Panc1 (cell line): ENCODE results near the gene NXPE3. TPM values are rescaled to one million over a fixed set of nuclear protein-coding genes. Genes with fewer than 3 reads are reported as not detected.

ENCODE experiments used
- ATAC-seq: fragments of 200-7000 bp; cut with Tn5 transposase; 2 replicates; pipeline ENCODE4 v1.9.1; 2020; ENCODE audit warnings: mild to moderate bottlenecking, moderate library complexity
- BruUV-seq: library from RNA; stranded (reverse); fragments of 400-500 nt; replicated peaks from 2 replicates; lab custom pipeline; 2021; lab: Mats Ljungman, UMichigan
- CTCF ChIA-PET: fragments of 300-600 bp; sonication (Branson Sonifier 250); formaldehyde crosslinking; loops from one replicate; lab custom pipeline; 2022; ENCODE audit warnings: antibody characterized with exemption; lab: Charles Lee
- POLR2A ChIA-PET: fragments of 300-600 bp; sonication (Branson Sonifier 250); formaldehyde crosslinking; loops from one replicate; lab custom pipeline; 2022; ENCODE audit warnings: antibody characterized with exemption; lab: Charles Lee
- DNase-seq: peaks from one replicate; pipeline ENCODE4 v3.0.0-alpha.2; 2010; ENCODE audit warnings: low read depth, low spot score
- H3K27ac ChIP-seq: 2 replicates; pipeline ENCODE4 v1.5.1; 2011; ENCODE audit warnings: mild to moderate bottlenecking, low read length, inconsistent platforms
- H3K27me3 ChIP-seq: fragments of 200-500 bp; sonication (Bioruptor generic); 2 replicates; pipeline ENCODE4 v1.6.0; 2014; ENCODE audit warnings: low read length, inconsistent platforms; ENCODE audit not compliant: control insufficient read depth, insufficient read depth
- H3K36me3 ChIP-seq: fragments of 200-500 bp; sonication (Bioruptor generic); 2 replicates; pipeline ENCODE4 v1.5.1; 2014; ENCODE audit warnings: inconsistent platforms, mild to moderate bottlenecking, low read length, moderate library complexity; ENCODE audit not compliant: control insufficient read depth, insufficient read depth
- H3K4me1 ChIP-seq: 2 replicates; pipeline ENCODE4 v1.5.1; 2011; ENCODE audit warnings: inconsistent platforms, mild to moderate bottlenecking, low read length, moderate library complexity; ENCODE audit not compliant: control insufficient read depth, insufficient read depth
- H3K4me3 ChIP-seq, 2 experiments: 2 replicates each; pipeline ENCODE4 v1.5.1; 2011 to 2012; ENCODE audit warnings: low read depth in 2 of 2, low read length in 2 of 2, mild to moderate bottlenecking in 2 of 2, inconsistent platforms in 1 of 2, moderate library complexity in 1 of 2
- H3K9me3 ChIP-seq: fragments of 200-500 bp; sonication (Bioruptor generic); 2 replicates; pipeline ENCODE4 v1.5.1; 2014; ENCODE audit warnings: low read depth, mild to moderate bottlenecking, inconsistent platforms, low read length, moderate library complexity; ENCODE audit not compliant: control insufficient read depth, insufficient read depth
- CTCF ChIP-seq: fragments of 450-650 bp; IDR thresholded peaks from 2 replicates; pipeline ENCODE4 v1.5.1; 2017; ENCODE audit warnings: mild to moderate bottlenecking
- POLR2AphosphoS5 ChIP-seq: IDR thresholded peaks from 2 replicates; pipeline ENCODE4 v1.6.1; 2012; ENCODE audit warnings: mild to moderate bottlenecking, low read depth, low read length, moderate library complexity
- REST ChIP-seq, 2 experiments: IDR thresholded peaks; 2 replicates each; pipeline ENCODE4 v1.6.1; 2011 to 2012; ENCODE audit warnings: low read depth in 2 of 2, control low read depth in 1 of 2, low read length in 1 of 2, mild to moderate bottlenecking in 1 of 2, moderate library complexity in 1 of 2; ENCODE audit not compliant: insufficient read depth in 1 of 2
- SIN3A ChIP-seq: IDR thresholded peaks from 2 replicates; pipeline ENCODE4 v1.6.1; 2012; ENCODE audit warnings: low read depth, mild to moderate bottlenecking, low read length, moderate library complexity, borderline replicate concordance; ENCODE audit not compliant: insufficient read depth
- TCF7L2 ChIP-seq: IDR thresholded peaks from 2 replicates; pipeline ENCODE4 v1.6.1; 2011; ENCODE audit warnings: mild to moderate bottlenecking, low read depth, low read length, inconsistent platforms
- in situ Hi-C: cut with HindIII; loops from 2 replicates; pipeline ENCODE4 v1.10.0; 2016; ENCODE audit warnings: low sequenced_read_pairs, low pct_unique_long_range_greater_than_20kb
- intact Hi-C: fragments of 100-400 bp; cut with micrococcal nuclease; formaldehyde crosslinking; loops from one replicate; pipeline ENCODE4 v1.10.0; 2022; ENCODE audit not compliant: unreplicated experiment
- total RNA-seq: library from RNA; stranded (reverse); gene quantifications from one replicate; pipeline ENCODE4 v1.2.1, GENCODE V29; 2021; ENCODE audit not compliant: unreplicated experiment

NXPE3 gene
- total RNA-seq, 1 experiment from 2014 or later, result 30.4 TPM

- ChIA-PET POLR2A (no interaction called here), CTCF (no interaction called here)
- Histone ChIP-seq H3K36me3 (no peaks in the 10 kb centered on the region), H3K4me3 (no peak overlapping the region), H3K27ac (no peak overlapping the region; the same call in 1 of the 2 replicates), H3K27me3 (no peaks in the 10 kb centered on the region), H3K9me3 (no peaks in the 10 kb centered on the region), H3K4me1 (peaks cover 10% of the 10 kb centered on the region)
- no TSS peak for BruUV-seq
- in situ Hi-C loops (no loop called here), intact Hi-C loops (no loop called here)
- ATAC-seq, result no peak
- no peak for DNase-seq
- TF ChIP-seq POLR2AphosphoS5 (no peak), SIN3A (no peak)
These were observed 54.5 kb downstream of the NXPE3 start for GRCh38 chr3:101833446-101833974.

DNA sequence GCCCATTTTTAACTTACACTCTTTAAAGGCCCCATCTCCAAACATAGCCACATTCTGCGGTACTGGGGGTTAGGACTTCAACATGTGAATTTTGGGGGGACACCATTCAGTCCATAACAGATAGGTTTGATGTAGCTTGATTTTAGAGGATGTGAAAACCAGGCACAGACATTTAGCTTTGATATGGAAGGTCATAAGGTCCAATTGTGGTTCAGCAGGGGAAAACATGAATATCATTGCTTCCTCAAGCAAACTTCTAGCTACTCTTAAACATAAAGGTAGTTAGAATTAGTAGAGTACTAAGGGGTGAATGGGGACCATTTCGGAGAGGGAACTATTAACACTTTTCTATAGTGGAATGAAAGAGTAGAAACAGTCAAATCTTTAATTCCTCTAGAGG lies 56.7 kb downstream of the NXPE3 start:
- CTCF ChIA-PET, result no interaction called here
- in situ Hi-C loops, result no loop called here

More for the DNA sequence above, 56.7 kb downstream of the NXPE3 start:
- H3K27me3 ChIP-seq, result no peaks in the 10 kb centered on the region
- POLR2A ChIA-PET, result interaction anchor here (0.8 kb wide), 1 partner anchor 14 kb away, joined by 3 read pairs; no protein-coding TSS in a partner anchor
- intact Hi-C loops, result no loop called here
- no peaks in the 10 kb centered on the region for H3K36me3 ChIP-seq
- ATAC-seq, result no peak
- no peaks in the 10 kb centered on the region for H3K9me3 ChIP-seq
- no peak overlapping the region for H3K4me3 ChIP-seq
- no peak for DNase-seq
- TF ChIP-seq TCF7L2 (no peak), CTCF (no peak), REST (IDR thresholded peaks at IDR 0.05; ENCODE audit: insufficient read depth in 1 of 2, low read depth in 2 of 2, low read length in 1 of 2) (no peak), POLR2AphosphoS5 (no peak), SIN3A (no peak)
- no peak overlapping the region for H3K27ac ChIP-seq
- BruUV-seq, result no TSS peak
- H3K4me1 ChIP-seq, result no peaks in the 10 kb centered on the region; the same call in 1 of the 2 replicates
